Measurements from ENCODE around the gene CATSPERD.
"Not testable (repeated sequence)": the region's sequence is repeated elsewhere in the genome, so short reads cannot be mapped to it uniquely, and the experiment has no call there.

CATSPERD gene

DNA sequence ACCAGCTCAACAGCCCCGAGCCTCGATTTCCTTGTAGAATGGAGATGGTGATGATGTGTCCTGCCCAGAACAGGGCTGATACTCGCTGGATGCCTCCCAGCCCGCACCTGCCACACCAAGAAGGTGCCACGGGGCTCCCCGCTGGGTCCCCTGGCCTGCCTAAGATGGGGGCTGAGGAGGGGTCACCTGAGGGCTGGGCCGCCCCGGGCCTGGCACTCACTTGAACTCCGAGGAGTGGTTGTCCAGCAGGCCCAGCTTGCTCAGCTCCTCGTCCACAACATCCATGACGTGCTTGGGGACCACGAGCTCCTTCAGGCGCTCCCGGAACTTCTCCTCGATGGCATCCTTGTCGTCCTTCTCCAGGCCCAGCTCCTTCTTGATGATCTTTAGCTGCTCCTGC lies 14.9 kb upstream of the CATSPERD start:
- Mint-ChIP-seq H3K36me3 (peaks cover 50% of the 10 kb centered on the region), H3K27ac (no peak overlapping the region), H3K27me3 (no peaks in the 10 kb centered on the region), H3K9me3 (no peaks in the 10 kb centered on the region), H3K4me3 (no peak overlapping the region), H3K4me1 (no peaks in the 10 kb centered on the region)
- ATAC-seq: peak; percentile 24

DNA sequence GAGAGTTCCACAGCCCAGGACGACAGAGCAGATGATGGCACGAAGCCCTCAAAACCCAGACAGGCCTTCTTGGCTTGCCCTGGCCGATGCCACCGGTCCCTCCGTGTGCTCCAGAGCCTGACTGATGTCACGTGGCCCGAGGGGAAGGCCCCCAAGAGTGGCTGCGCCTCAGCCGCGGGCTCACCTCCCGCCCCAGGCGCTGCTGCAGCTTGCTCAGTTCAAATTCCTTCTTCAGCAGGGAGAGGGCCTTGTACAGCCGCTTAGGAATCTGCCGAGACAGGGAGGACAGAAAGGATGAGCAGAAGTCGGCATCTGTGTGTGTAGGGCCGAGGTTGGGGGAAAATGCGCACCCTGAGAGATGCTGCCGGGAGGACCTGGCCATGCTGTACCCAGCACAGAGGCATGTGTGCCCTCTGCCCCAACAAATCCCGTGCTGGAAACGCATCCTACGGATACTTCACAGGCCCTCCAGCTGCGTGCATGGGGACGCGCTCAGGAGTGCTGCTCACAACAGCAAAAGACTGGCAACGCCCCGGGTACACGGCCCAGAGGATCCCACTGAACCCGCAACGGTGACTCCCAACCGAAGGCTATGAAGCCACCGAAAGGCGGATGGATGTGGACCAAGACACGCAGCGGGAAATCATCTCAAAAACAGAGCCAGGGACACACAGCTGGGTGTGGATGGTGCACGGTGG lies 13.4 kb upstream of the CATSPERD start:
- no peak for ATAC-seq
- Mint-ChIP-seq H3K27ac (no peak overlapping the region), H3K4me3 (no peak overlapping the region), H3K4me1 (no peaks in the 10 kb centered on the region), H3K27me3 (no peaks in the 10 kb centered on the region), H3K36me3 (peaks cover 39% of the 10 kb centered on the region), H3K9me3 (no peaks in the 10 kb centered on the region)

DNA sequence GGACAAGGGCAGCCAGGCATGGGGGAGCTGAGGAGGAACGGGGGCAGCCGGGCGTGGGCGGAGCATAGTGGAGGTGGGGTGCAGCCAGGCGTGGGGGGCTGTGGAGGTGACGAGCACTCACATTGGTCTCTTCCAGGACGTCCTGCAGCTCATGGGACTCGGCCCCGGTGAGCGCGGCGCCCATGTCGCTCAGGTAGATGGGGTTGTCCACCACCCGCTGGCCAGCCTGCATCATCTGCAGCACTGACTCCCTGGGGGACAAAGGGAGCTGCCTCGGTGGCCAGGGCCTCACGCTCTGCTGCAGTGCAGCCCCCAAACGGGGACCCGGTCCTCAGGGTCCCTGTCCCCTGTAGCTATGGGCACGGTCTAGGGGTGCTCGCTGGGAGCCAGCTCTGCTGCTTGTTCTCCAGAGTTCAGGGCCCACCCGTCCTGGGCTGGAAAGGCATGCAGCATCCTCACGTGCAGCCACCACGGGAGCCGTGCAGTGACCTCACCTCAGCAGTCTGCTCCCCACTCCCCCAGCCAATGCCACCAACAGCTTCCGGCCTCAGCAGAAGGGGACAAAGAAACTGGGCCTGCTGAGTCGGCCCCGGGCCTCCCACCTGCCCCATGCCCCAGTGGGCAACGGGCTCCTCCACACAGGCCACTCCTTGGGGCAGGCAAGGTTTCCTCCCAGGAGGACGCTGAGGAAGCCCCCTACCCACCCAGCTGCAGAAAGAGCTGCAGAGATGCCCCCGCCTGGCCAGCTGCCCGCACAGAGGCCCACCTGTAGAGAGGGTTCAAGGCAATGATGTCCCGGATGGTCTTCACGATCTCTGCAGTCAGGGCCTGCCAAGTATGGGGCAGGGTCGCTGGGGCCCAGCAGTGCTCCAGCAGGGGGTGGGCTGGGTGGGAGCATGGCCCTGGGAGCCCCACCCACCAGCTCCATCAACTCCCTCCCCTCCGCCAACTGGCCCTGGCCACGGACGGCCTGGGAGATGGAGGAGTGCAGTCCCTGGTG lies 12.6 kb upstream of the CATSPERD start:
- Mint-ChIP-seq H3K36me3 (peaks cover 45% of the 10 kb centered on the region), H3K4me3 (no peak overlapping the region), H3K9me3 (no peaks in the 10 kb centered on the region), H3K4me1 (no peaks in the 10 kb centered on the region), H3K27ac (no peak overlapping the region), H3K27me3 (no peaks in the 10 kb centered on the region)
- no peak for ATAC-seq

DNA sequence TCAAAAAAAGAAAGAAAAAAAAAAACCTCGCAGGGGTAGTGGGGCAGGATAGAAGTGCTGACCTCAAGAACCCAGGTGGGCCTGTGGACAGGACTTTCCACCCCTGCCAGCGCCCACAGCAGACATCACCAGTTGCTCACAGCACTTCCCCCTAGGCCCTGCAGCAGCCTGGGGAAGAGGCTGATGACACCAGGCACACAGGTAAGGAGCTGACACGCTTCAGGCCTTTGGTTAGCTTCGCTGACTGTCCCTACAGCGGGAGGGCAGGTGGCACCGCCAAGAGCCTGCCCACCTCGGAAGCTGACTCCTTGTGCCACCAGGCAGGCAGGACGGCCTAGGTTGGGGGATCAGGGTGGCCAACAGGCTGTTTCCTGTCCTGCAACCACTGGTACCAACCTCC lies 9.4 kb upstream of the CATSPERD start:
- H3K4me3 Mint-ChIP-seq: no peak overlapping the region
- H3K4me1 Mint-ChIP-seq: no peaks in the 10 kb centered on the region
- peaks cover 35% of the 10 kb centered on the region for H3K36me3 Mint-ChIP-seq
- H3K27ac Mint-ChIP-seq: no peak overlapping the region
- no peak for ATAC-seq
- no peaks in the 10 kb centered on the region for H3K9me3 Mint-ChIP-seq
- H3K27me3 Mint-ChIP-seq: no peaks in the 10 kb centered on the region

DNA sequence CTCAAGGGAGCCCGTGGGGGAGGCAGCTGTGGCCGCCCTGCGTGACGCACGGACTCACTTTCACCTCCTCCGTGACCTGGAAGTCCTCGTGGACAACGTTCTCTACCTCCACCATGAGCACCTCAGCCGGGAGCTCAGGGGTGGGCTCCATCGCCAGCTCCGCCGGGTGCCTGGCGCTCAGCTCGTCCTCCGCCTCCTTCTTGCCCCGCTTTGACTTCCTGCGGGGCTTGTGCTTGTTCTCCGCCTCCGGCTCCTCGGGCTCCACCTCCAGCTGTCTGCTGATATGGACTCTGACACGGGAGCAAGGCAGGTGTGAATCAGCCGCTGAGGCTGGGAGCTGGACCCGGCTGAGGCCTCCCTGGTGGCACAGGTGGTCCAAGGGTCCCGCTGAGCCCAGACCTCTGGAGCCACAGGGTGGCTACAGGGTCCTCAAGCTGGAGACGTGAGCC lies 8.7 kb upstream of the CATSPERD start:
- Mint-ChIP-seq H3K27me3 (no peaks in the 10 kb centered on the region), H3K27ac (no peak overlapping the region), H3K36me3 (peaks cover 30% of the 10 kb centered on the region), H3K9me3 (no peaks in the 10 kb centered on the region), H3K4me1 (no peaks in the 10 kb centered on the region), H3K4me3 (no peak overlapping the region)
- no peak for ATAC-seq

DNA sequence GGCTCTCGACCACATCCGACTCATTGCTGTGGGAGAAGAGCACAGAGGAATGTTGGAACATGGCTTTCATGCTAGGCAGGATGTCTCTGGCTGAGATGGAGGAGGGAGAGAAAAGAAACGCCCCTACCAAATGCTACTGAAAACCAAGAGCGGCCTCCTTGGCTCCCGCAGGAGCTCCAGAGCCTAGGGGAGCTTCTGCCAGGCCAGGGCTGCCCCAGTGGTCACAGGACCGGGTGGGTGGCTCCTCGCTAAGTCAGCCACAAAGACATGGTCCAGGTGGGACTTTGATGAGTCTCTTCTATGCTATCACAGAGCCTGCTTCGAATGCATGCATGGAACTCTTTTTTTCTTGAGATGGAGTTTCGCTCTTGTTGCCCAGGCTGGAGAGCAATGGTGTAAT lies 7.2 kb upstream of the CATSPERD start:
- no peak for ATAC-seq
- no peaks in the 10 kb centered on the region for H3K27me3 Mint-ChIP-seq
- no peak overlapping the region for H3K4me3 Mint-ChIP-seq
- no peak overlapping the region for H3K27ac Mint-ChIP-seq
- no peaks in the 10 kb centered on the region for H3K9me3 Mint-ChIP-seq
- peaks cover 19% of the 10 kb centered on the region for H3K36me3 Mint-ChIP-seq
- peaks cover 14% of the 10 kb centered on the region for H3K4me1 Mint-ChIP-seq

DNA sequence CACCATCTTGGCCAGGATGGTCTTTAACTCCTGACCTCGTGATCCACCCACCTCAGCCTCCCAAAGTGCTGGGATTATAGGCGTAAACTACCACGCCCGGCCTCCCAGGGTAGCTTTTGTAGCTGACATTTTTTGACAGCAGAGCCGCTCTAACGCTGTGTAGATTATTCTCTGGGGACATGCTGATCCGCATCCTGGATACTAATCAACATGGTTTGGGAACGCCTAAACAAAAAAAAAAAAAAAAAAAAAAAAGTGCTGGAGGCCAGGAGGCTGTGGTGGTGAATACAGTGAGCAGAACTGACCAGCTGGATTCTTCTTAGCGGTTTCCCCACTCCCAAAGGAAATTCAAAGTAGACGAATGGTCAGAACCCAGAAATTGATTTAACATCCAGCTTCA lies 5.6 kb upstream of the CATSPERD start:
- no peak overlapping the region for H3K4me3 Mint-ChIP-seq
- no peaks in the 10 kb centered on the region for H3K27me3 Mint-ChIP-seq
- no peak for ATAC-seq
- H3K4me1 Mint-ChIP-seq: peaks cover 24% of the 10 kb centered on the region
- H3K36me3 Mint-ChIP-seq: peaks cover 19% of the 10 kb centered on the region
- no peaks in the 10 kb centered on the region for H3K9me3 Mint-ChIP-seq
- no peak overlapping the region for H3K27ac Mint-ChIP-seq

DNA sequence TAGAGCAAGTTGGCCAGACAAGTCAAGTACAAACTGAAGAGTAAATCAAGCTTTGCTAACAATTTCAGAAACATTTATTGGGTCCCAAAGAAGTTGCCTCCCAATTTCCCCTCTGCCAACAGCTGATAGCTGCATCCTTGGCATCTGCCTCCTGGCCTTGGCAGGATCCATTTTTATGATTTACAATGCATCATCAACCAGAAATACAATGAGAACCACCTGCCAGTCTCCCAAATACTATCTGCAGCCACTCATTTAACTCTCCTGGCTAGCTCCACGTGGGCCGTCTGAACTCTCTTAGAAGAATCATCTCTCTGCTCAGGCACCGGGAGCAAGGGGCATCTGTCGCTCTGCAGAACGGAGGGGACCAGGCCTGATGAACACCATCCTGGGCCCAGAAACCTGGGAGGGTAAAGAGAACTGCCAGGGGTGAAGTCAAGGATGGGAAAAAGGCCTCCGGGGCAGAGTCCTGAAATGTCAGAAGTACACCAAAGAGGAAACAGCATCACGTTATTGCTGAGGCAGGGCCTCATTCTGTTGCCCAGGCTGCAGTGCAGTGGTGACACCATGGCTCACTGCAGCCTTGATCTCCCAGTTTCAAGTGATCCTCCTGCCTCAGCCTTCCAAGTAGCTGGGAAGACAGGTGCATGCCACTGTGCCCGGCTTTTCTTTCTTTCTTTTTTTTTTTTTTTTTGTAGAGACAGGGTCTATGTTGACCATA lies 3.1 kb upstream of the CATSPERD start:
- H3K4me1 Mint-ChIP-seq: peaks cover 24% of the 10 kb centered on the region
- H3K27me3 Mint-ChIP-seq: no peaks in the 10 kb centered on the region
- peaks cover 12% of the 10 kb centered on the region for H3K36me3 Mint-ChIP-seq
- peak overlapping the region; percentile 97 for H3K27ac Mint-ChIP-seq
- ATAC-seq: no peak
- no peaks in the 10 kb centered on the region for H3K9me3 Mint-ChIP-seq
- H3K4me3 Mint-ChIP-seq: peak overlapping the region; percentile 41

DNA sequence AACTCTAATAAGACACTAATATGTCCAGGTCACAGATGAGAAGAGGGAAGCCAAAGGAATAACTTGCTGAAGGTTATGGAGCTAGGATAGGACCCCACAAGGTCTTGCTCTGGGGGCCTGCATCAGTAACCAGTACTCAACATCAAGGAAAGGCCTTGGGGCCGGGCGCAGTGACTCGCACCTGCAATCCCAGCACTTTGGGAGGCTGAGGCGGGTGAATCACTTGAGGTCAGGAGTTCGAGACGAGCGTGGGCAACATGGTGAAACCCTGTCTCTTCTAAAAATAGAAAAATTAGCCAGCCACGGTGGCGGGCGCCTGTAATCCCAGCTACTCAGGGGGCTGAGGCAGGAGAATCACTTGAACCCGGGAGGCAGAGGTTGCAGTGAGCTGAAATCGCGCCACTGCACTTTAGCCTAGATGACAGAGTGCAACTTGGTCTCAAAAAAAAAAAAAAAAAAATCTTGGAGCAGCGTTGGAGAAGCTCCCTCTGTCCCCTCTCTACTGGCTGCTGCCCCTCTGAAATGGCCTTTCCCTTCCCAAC lies 2.3 kb upstream of the CATSPERD start:
- H3K9me3 Mint-ChIP-seq: no peaks in the 10 kb centered on the region
- H3K27ac Mint-ChIP-seq: peak overlapping the region; percentile 97
- H3K4me3 Mint-ChIP-seq: peak overlapping the region; percentile 94
- peaks cover 9% of the 10 kb centered on the region for H3K36me3 Mint-ChIP-seq
- H3K27me3 Mint-ChIP-seq: no peaks in the 10 kb centered on the region
- H3K4me1 Mint-ChIP-seq: peaks cover 24% of the 10 kb centered on the region
- ATAC-seq: no peak

DNA sequence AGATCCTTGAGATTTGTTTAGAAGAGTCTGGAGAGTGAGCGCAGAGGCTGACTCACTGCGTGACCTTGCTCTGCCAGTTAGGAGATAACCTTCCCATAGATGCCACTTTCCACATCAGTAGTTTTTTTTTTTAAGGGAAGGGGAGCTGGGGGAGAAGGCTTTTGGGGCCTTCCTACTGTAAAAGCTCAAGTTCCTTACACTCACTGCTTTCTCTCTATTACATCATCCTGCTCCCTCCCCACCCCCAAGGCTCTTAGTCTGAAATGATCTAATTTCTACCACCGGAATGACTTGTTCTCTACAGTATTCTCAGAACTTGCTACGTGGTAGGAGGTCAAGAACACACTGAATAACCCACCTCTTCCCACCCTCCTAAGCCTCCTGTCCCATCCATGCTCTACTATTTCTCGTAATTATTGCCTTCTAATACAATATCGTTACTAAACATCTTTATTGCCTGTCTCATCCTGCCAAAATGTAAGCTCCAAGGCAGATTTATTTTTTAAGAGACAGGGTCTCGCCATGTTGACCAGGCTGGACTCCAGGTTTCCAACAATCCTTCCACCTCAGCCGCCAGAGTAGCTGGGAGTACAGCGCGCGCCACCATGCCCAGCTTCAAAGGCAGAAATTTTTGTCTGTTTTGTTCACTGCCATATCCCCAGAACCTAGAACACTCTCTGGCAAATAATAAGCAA lies 1.7 kb upstream of the CATSPERD start:
- no peak for ATAC-seq

DNA sequence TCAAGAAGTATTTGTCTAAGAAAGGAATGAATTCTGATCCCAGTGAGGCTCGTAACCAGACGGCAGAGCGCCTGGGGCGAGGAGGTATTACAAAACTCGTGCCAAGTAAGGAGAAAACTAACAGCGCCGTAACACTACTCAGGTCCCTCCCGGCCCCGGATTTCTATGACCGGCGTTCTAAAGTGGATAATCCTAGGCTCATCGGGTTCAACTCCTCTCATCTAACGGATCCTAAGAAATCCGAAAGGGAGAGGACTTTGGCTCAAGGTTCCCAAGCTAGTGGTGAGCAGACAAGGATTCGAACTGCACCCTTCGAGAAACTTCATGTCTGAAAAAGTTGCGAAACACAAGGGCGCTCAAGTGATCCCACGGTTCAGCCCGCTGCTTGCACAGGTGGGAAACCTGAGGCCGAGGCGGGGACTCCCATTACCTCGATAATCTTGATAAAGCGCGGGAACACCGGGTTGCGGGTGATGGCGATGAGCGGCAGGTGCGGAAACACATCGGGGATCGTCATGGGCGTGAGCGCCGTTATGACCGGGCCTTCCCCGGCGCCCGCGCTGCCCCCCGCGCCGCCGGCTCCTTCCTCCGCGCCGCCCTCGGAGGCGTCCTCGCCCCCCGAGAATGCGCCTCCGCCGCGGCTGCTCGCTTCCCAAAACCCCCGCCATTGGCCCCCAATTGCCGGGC lies 1.0 kb upstream of the CATSPERD start:
- peak overlapping the region; percentile 94 for H3K4me3 Mint-ChIP-seq
- H3K9me3 Mint-ChIP-seq: no peaks in the 10 kb centered on the region
- H3K27ac Mint-ChIP-seq: peak overlapping the region; percentile 97
- no peak for ATAC-seq
- no peaks in the 10 kb centered on the region for H3K36me3 Mint-ChIP-seq
- peaks cover 24% of the 10 kb centered on the region for H3K4me1 Mint-ChIP-seq
- H3K27me3 Mint-ChIP-seq: no peaks in the 10 kb centered on the region

More for the DNA sequence above, 1.7 kb upstream of the CATSPERD start:
- H3K27me3 Mint-ChIP-seq: no peaks in the 10 kb centered on the region
- H3K9me3 Mint-ChIP-seq: no peaks in the 10 kb centered on the region
- H3K4me1 Mint-ChIP-seq: peaks cover 24% of the 10 kb centered on the region
- H3K4me3 Mint-ChIP-seq: peak overlapping the region; percentile 94
- H3K27ac Mint-ChIP-seq: peak overlapping the region; percentile 97
- peaks cover 5% of the 10 kb centered on the region for H3K36me3 Mint-ChIP-seq

DNA sequence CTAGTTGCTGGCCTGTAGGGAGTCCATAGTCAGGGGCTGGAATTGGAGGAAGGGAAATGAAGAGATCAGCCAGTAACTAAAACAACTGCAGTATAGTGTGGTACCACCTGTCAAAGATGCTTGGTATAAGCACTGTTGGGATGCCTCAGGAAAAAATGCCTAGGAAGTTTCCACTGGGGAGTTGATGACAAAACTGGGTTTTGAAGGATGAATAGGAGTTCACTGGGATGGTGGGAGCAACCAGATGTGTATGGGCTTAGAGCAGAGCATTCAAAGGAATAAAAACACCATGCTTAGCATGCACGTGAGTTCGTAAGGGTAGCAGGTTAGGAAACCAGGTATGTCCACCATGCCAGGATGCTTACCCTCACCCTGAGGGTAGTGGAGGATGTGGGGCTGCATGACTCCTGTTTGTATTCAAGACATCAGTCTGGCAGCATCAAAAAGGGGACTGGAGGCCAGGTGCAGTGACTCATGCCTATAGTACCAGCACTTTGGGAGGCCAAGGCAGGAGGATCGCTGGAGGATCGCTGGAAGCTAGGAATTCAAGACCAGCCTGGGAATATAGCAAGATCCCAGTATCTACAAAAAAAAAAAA lies 7.1 kb downstream of the CATSPERD start:
- ATAC-seq: no peak
- Mint-ChIP-seq H3K27ac (no peak overlapping the region), H3K4me1 (no peaks in the 10 kb centered on the region), H3K4me3 (no peak overlapping the region), H3K27me3 (peaks cover 9% of the 10 kb centered on the region), H3K36me3 (no peaks in the 10 kb centered on the region), H3K9me3 (peaks cover 5% of the 10 kb centered on the region)

DNA sequence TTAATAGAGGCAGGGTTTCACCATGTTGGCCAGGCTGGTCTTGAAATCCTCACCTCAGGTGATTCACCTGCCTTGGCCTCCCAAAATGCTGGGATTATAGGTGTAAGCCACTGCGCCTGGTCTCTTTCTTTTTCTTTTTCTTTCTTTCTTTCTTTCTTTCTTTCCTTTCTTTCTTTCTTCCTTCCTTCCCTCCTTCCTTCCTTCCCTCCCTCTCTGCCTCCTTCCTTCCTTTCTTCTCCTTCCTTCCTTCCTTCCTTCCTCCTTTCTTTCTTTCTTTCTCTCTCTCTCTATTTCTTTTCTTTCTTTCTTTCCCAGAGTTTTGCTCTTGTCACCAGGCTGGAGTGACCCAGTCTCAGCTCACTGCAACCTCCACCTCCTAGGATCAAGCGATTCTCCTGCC lies 12.7 kb downstream of the CATSPERD start:
- not testable (repeated sequence) for H3K4me3 Mint-ChIP-seq, ATAC-seq, H3K36me3 Mint-ChIP-seq, H3K27ac Mint-ChIP-seq, H3K4me1 Mint-ChIP-seq, H3K9me3 Mint-ChIP-seq
- H3K27me3 Mint-ChIP-seq: peaks cover 16% of the 10 kb centered on the region

DNA sequence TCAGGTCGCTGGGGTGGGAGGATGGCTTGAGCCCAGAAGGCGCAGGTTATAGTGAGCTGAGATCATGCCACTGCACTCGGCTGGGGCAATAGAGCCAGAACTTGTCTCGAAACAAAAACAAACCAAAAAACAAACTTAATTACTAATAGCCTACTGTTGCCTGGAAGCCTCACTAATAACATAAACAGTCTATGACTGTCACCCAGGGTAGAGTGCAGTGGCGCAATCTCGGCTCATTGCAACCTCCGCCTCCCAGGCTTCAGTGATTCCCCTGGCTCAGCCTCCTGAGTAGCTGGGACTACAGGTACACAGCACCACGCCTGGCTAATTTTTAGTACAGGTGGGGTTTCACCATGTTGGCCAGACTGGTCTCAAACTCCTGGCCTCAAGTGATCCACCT lies 18.0 kb downstream of the CATSPERD start:
- Mint-ChIP-seq H3K4me3 (no peak overlapping the region), H3K27me3 (peaks cover 7% of the 10 kb centered on the region), H3K27ac (no peak overlapping the region), H3K9me3 (peaks cover 6% of the 10 kb centered on the region), H3K36me3 (no peaks in the 10 kb centered on the region), H3K4me1 (no peaks in the 10 kb centered on the region)
- no peak for ATAC-seq
